GM10266 (cell line): Measurements from ENCODE around the gene FAM114A2.

Source experiments
- DNase-seq: peaks from one replicate; pipeline ENCODE4 v3.0.0; 2012; ENCODE audit errors: extremely low spot score
- TF ChIP-seq, protein P1 (sequence below): IDR thresholded peaks from 2 replicates; pipeline ENCODE4 v1.5.1; 2012; ENCODE audit warnings: mild to moderate bottlenecking, low read depth; ENCODE audit not compliant: control insufficient read depth, insufficient read depth; ENCODE audit errors: missing control alignments

The FAM114A2 gene

DNA sequence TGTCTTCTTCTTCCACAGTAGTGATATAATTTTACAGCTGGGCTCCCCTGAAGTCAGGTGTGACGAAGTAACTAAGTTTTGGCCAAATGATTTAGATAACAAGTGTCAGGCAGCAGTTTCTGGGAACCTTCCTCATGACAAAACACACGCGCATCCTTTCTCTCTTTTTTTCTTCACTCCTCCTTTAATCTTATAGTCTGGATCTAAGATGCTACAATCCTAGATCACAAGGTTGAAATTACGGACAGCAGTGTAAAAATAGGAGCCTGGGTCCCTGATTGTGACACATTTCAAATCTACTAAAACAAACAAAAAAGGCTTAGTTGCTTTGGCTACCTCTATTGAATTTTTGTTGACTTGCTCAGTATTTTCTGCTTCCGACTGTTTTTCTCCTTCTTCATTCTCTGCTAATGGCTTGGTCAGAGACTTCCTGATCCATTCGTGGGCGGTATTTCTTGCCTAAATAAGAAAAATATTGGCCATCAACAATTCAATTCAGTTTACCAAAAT, 36.1 kb downstream of the FAM114A2 start:
- TF ChIP-seq, protein P1, sequence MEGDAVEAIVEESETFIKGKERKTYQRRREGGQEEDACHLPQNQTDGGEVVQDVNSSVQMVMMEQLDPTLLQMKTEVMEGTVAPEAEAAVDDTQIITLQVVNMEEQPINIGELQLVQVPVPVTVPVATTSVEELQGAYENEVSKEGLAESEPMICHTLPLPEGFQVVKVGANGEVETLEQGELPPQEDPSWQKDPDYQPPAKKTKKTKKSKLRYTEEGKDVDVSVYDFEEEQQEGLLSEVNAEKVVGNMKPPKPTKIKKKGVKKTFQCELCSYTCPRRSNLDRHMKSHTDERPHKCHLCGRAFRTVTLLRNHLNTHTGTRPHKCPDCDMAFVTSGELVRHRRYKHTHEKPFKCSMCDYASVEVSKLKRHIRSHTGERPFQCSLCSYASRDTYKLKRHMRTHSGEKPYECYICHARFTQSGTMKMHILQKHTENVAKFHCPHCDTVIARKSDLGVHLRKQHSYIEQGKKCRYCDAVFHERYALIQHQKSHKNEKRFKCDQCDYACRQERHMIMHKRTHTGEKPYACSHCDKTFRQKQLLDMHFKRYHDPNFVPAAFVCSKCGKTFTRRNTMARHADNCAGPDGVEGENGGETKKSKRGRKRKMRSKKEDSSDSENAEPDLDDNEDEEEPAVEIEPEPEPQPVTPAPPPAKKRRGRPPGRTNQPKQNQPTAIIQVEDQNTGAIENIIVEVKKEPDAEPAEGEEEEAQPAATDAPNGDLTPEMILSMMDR, result no peak
- DNase-seq, result no peak

DNA sequence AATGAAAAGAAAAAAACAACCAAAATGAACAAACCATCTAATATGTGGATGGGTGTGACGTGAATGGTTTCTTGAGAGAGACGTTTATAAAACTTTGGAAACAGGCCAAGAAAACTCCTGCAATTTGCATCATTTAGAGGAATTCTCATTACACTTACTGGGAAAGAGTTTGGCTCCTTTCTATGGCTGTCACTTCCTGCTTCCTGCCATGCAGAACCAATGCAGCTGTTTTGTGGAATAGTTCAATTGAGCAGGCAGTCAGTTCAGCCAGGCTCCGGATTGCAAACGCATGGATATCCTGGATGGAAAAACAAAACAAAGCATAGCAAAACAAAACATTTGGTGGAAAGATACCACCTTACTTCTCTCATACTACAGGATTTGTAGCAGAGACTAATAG, 36.6 kb downstream of the FAM114A2 start:
- TF ChIP-seq, protein P1, result no peak

DNA sequence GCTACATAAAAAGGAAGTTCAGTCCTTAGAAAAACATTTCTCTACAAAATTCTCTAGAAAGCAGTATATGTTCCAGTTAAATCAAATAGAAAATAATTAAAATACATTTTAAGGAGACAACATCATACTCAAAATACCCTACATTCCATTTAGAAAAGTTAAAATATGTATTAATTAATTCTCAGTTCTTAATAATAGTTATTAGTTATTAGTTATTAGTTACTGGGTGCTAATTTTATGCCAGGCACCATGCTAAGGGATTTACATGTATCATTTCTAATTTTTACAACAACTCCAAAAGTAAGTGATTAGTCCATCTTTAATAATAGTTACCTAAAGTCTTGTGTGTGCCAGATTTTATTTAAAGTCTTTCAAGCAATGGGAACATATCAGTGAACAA, 38.0 kb downstream of the FAM114A2 start:
- TF ChIP-seq, protein P1, result no peak
- no peak for DNase-seq

More for the DNA sequence above, 36.6 kb downstream of the FAM114A2 start:
- no peak for DNase-seq

DNA sequence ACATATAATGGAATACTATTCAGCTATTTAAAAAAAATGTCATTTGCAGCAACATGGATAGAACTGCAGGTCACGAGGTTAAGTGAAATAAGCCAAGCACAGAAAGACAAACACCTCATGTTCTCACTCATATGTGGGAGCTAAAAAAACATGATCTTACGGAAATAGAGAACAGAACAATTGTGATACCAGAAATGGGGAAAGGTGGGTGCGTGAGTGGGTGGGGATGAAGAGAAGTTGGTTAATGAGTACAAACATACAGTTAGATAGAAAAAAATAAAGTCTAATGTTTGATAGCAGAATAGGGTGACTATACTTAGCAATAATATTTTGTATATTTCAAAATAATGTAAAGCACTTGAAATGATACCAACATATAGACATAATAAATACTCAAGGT, 38.7 kb downstream of the FAM114A2 start:
- TF ChIP-seq, protein P1, result no peak
- no peak for DNase-seq

DNA sequence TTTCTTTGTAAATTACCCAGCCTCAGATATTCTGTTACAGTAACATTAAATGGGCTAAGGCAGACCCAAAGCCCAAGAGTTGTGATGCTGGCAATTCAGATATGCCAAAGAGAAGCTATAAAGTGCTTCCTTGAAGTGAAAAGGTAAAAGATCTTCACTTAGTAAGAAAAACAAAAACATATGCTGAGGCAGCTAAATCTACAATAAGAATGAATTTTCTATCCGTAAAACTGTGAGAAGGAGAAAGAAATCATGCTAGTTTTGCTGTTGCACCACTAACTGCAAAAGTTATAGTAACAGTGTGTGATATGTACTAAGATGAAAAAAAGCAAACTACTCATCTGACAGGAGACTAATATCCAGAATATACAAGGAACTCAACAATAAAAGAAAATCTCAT, 39.9 kb downstream of the FAM114A2 start:
- TF ChIP-seq, protein P1, result no peak
- DNase-seq, result no peak

DNA sequence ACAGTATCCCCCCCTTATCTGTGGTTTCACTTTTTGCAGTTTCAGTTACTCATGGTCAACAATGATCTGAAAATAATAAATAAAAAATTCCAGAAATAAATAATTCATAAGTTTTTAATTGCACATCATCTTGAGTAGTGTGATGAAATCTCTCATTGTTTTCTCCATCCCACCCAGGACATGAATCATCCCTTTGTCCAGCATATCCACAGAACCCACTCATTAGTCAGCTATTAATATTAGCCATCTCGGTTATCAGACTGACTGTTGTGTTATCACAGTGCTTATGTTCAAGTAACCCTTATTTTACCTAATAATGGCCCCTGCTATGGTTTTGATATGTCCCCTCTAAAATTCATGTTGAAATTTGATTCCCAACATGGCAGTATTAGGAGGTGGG, 40.7 kb downstream of the FAM114A2 start:
- DNase-seq, result no peak
- TF ChIP-seq, protein P1, result no peak

DNA sequence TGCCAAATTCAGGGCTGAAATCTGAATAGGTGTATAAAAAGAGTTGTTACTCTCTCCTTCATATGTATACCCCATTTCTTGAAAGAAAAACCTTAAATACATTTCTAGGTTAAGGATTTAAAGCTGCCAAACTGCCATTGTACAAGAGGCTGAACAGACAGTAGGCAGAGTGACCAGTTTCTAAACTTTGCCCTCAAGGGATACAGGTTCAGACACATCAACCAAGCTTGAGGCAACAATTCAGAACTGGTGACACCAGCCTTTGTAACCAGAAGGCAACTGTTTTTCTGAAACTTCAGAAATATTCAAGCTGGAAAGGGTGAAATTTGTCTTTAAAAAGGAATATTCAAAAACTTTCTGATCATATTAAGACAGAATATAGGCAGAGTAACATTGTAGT, 47.5 kb downstream of the FAM114A2 start:
- TF ChIP-seq, protein P1, result no peak
- no peak for DNase-seq
